Nucleus accumbens (tissue), 56 donors: ENCODE data around the gene RBBP8NL.
A peak's percentile ranks its signal among the peaks of the same experiment; 100 is the strongest.
"Not testable (repeated sequence)": the region's sequence is repeated elsewhere in the genome, so short reads cannot be mapped to it uniquely, and the experiment has no call there.

Source experiments
- DNase-seq, 56 donors: peaks; one replicate each; lab custom pipeline; 2025; lab: John Stamatoyannopoulos, UW

RBBP8NL gene

GRCh38 chr20:62381842-62382241 lies 45.5 kb downstream of the RBBP8NL start:
- DNase-seq: no peak

GRCh38 chr20:62381202-62381797 lies 46.0 kb downstream of the RBBP8NL start:
- no peak for DNase-seq

- DNase-seq: no peak
Measured at GRCh38 chr20:62378215-62378614, 49.1 kb downstream of the RBBP8NL start.

GRCh38 chr20:62377615-62378178 lies 49.6 kb downstream of the RBBP8NL start:
- DNase-seq: peak in 36 of 56 donors; percentile 14 to 70 (median 36)

GRCh38 chr20:62377064-62377461 lies 50.3 kb downstream of the RBBP8NL start:
- DNase-seq: no peak

GRCh38 chr20:62376112-62377063 lies 51.0 kb downstream of the RBBP8NL start:
- peak in 4 of 56 donors; percentile 6 to 46 (median 29) for DNase-seq

- no peak for DNase-seq
Measured at GRCh38 chr20:62374331-62375152, 52.8 kb downstream of the RBBP8NL start.

GRCh38 chr20:62373631-62374179 lies 53.6 kb downstream of the RBBP8NL start:
- DNase-seq: not testable (repeated sequence)

- DNase-seq: no peak
Measured at GRCh38 chr20:62372042-62372993, 55.0 kb downstream of the RBBP8NL start.

GRCh38 chr20:62371588-62372041 lies 55.7 kb downstream of the RBBP8NL start:
- no peak for DNase-seq

GRCh38 chr20:62370807-62371587 lies 56.3 kb downstream of the RBBP8NL start:
- DNase-seq: no peak

GRCh38 chr20:62370115-62370806 lies 57.1 kb downstream of the RBBP8NL start:
- DNase-seq: no peak

GRCh38 chr20:62369815-62370114 lies 57.6 kb downstream of the RBBP8NL start:
- DNase-seq: no peak

GRCh38 chr20:62368976-62369814 lies 58.1 kb downstream of the RBBP8NL start:
- peak in 9 of 56 donors; percentile 15 to 60 (median 27) for DNase-seq

GRCh38 chr20:62368392-62368975 lies 58.9 kb downstream of the RBBP8NL start:
- DNase-seq: peak in 2 of 56 donors; percentile 12 to 31
